Inflammatory macrophage (primary cell): ENCODE measurements around the gene LTO1.

Experiments used
- DNase-seq, 2 donors: peaks; one replicate each; pipeline ENCODE4 v3.0.0-alpha.2; 2020 to 2022

Gene LTO1

DNA sequence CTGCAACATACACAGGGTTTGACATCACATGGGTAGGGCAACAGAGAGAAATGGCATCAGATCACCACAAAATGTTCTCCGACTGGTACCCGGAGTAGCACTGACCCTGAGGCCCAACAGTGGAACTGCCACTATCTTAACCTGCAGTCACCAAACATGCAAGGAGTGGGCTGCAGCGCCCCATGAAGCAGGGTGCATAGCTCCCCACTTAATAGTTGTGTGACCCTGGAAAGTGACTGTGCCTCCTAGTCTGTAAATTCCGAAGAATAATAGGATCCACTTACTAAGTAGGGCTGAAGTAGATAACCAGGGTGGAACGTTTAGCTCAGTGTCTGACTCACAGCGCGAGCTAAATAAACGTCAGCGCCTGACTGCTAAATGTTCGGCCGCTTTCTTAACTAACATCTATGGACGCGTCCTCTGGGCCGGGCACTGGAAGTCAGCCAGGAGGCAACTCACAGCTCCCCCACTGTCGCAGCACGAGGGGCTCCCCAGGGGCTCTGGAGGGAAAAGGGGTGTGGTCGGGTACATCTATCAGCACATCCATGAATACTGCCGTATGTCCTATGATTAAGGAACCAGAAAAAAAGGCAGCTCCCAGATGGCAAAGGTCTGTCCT lies 777 bp downstream of the LTO1 start:
- DNase-seq: peak in 1 of 2 donors; percentile 22

DNA sequence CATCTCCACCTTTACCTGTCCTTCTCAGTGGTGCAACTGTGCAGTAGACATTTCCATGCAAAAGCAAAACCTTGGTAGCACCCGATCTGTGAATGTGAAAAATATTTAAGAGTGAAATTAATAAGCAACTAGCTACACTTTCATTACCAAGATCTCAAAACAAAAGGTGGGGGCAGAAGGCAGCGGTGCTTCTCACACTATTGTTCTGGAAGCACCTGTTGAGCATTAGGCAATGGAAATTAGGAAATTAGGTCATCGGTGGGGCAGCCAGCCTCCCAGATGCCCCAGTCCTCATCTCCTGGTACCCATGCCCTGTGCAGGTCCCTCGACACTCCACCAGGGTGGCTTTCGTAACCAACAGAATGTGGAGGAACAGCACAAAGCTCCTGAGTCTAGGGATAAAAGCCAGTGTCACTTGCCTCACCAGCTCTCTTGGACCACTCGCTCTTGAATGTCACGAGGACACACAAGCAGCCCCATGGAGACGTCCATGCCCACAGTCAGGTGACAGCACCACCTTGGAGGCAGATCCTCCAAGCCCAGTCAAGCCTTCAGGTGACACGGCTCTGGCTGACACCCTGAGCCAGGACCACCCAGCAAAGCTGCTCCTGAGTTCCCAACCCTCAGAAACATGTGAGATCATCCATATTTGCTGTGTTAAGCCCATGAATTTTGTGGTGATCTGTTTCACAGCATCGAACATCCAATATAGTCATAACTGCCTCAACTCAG lies 3.3 kb downstream of the LTO1 start:
- no peak for DNase-seq

DNA sequence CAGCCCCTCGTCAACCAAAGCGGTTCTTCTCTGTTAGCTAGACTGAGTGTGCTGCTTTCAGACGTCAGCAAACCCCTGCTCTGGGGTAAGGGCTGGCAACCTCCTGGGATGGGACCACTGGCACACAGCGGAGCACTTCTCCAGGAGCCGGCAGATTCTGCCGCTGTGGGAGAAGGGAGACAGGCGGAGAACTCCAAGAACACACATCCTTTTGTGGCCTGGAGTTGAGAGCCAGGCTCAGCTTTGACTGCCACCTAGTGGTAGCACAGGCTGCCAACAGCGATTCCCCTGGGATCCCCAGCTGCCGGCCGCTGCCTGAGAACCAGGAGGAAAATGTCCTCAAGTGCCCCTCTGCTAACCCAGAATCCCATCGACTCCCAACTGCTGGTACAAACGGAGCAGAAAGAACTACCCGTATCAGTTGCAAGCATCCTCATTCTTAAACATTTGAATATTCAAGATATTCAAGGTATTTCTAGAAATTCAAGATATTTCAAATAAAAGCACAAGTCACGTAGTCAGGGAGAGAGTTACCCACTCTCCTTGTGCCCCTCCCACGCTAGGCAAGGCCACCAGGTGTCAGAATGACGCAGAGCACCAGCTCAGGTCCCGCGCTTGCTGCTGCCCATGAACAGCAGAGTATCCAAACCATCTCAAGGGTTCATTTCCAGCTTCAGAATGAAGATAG lies 4.9 kb downstream of the LTO1 start:
- peak; percentile 60 to 72 for DNase-seq

DNA sequence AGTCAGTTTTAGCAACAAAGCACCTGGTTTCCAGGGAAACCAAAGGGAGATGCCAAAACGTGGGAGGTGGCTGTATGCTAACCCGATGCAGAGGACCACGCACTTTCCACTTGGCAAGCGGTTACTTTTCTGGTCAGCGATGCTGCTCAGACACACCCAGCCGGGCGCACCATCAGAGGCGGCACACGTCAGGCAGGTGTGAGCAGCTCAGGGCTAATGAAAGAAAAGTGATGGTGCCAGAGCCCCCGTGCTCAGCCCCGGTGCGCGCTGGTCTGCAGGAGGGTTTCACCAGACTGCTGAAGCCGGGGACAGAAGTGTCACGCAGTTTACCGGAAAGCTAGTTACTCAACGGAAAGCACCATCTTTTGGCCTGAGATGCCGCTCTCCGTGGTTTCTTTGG lies 5.7 kb downstream of the LTO1 start:
- DNase-seq: no peak

GRCh38 chr11:69667619-69668604 lies 7.2 kb downstream of the LTO1 start:
- DNase-seq: no peak

DNA sequence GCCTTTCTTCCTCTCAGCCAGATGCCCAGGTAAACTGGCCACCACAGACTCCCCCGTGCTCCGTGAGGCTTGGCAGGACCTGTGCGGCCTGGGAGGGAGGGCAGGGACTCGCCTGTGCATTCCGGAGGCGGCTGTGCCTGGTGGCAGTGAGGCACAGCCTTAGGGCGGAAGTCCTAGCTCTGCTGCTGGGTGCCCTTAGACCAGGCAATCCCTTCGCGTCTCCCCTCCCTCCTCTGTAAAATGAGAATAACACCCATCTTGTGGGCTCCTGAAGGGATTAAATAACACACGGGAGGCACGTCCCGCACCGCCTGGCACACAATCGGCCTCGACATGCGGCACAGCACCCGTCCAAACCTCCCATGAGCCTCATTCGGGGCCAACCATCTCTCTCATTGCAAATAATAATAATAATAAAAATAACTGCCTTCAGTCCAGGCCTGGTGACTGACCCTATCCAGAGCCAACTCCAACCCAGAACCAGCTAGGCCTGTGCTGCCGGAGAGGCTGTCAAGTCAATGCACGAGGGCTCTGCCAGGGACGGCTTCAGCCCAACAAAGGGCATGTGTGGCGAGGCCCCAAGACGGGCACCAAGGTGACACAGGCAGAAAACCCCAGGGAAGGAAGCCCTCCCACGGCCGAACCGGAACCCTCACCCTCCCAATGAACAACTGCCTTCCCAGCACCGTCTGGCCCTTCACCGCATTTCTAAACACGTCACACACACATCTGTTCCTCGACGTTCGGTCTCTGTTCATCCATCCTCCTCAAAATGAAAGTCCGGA lies 8.2 kb downstream of the LTO1 start:
- no peak for DNase-seq

GRCh38 chr11:69666261-69666660 lies 8.9 kb downstream of the LTO1 start:
- no peak for DNase-seq

GRCh38 chr11:69665669-69666068 lies 9.5 kb downstream of the LTO1 start:
- no peak for DNase-seq

DNA sequence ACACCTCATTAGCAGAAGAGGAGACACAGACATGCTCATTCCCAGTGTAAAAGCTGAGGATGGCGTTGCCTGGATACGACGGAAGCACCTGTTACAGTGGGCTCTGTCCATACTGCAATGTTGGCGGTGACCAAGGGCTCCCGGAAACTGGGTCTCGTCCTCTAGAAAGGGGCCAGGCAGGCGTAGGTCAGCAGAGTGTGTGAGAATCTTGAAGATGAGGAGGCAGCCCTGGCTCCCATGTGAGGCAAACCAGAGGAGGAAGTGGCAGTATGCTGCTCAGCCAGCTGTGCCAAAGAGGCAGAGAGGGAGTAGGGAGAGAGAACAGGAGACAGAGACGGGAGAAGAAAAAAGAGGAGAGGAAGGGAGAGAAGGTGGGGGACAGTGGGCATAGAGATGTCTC lies 10.3 kb downstream of the LTO1 start:
- no peak for DNase-seq

DNA sequence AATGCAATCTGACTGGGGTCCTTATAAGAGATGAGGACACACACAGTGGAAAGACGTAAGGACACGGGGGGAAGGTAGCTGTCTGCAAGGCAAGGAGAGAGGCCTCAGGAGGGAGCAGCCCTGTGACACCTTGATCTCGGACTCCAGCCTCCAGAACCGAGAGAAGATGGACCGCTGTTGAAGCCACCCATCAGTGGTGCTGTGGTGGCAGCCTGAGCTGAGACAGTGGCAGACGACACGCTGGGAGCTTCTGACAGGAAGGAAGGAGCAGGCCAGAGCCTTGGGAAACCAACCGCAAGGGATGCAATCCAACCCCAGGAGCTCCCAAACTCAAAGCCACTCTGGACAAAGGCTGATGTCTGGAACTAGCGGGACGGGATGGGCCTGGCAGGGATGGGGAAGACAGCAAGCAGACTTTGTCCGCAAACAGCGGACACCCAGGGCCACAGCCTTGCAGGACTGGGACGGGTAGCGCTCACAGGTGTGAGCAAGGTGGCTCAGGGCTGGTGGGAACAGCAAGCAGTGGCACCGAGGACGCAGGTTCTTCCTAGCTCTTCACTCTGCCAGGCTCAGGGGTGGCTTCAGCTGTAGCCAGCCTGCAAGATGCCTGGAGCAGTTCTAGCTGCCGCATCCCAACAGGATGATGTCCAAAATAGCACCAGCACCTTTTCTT lies 10.9 kb downstream of the LTO1 start:
- DNase-seq: no peak

- no peak for DNase-seq
Observed at GRCh38 chr11:69663326-69663725, 11.8 kb downstream of the LTO1 start.

GRCh38 chr11:69662806-69663205 lies 12.3 kb downstream of the LTO1 start:
- DNase-seq: no peak

DNA sequence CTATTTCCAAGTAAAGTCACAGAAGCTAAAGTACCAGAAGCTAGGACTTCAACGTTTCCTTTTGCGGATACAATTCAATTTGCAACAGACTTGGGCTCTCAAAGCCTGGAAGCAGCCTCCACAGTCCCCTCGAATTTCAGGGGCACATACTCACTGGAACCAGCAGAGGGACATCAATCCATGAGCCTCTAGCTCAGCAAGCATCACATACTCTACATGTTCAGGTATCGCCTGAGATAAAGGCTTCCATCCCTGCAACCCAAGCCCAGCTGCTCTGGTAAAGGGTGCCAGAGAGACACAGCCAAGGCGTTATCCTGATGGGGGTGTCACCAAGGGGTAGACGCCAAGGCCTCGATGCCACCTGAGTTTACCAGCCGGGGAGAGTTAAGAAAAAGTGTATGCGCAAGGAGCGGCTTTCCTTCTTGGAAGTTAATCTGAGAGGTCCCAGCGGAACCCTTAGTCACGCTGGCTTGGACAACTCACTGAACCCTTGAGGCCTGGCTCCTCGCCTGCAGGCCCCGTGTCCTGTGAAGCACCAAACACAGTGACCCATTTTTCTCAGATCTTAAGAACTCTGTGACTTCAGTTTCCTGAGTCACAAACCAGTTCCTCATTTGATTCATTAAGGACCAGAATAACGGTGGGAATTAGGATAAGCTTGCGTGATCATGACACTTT lies 13.0 kb downstream of the LTO1 start:
- peak in 1 of 2 donors; percentile 24 for DNase-seq

DNA sequence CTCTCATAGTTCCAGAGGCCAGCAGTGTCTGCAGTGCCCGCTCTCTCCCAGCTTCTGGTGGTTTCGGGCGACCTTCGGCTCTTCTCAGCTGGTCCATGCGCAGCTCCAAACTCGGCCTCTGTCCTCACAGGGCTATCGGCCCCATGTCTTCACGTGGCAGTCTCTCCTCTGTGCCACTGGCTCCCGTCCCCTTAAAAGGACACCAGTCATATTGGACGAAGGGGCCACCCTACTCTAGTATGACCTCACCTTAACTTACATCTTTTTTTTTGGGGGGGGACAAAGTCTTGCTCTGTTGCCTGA lies 13.8 kb downstream of the LTO1 start:
- no peak for DNase-seq

DNA sequence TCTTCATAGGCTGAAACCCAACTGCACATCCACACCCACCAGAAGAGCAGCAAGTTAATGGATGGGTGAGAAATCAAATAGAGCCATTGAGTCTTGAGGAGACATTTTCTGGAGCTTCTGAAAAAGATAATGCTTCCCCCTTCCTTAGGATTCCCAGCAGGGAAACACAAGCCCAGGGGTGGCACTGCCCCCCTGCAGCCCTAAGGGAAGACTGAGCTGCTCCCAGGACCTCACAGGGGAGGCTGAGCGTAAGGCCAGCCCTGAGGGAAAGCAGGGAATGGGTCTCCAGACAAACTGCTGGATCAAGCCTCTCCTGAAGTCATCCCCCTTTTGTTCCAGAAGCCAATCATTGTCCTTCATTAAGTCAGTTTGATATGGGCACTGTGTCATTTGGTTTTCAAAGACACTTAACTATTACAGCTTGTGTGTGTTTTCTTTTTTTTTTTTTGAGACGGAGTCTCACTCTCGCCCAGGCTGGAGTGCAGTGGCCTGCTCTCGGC lies 15.1 kb downstream of the LTO1 start:
- no peak for DNase-seq

DNA sequence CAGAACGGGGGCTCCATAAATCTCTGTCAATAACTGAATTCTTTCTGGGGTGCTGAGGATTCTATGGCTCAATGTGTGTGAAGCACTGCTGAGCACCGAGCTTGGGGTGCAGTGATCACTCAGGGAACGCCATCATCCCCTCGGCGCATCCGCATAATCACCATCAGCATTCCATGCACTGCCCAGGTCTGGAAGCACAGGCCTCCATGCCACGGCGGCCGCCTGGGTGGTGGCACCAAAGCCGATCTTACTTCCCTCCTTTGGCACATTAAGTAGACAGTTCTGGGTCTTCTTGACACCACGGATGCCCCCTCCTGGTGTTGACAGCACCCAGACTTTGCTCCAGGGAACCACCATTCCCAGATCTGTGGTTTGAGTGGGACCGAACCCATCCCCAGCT lies 15.6 kb downstream of the LTO1 start:
- no peak for DNase-seq

GRCh38 chr11:69658626-69659450 lies 16.3 kb downstream of the LTO1 start:
- DNase-seq: no peak

- DNase-seq: no peak
Observed at GRCh38 chr11:69657911-69658625, 17.1 kb downstream of the LTO1 start.

DNA sequence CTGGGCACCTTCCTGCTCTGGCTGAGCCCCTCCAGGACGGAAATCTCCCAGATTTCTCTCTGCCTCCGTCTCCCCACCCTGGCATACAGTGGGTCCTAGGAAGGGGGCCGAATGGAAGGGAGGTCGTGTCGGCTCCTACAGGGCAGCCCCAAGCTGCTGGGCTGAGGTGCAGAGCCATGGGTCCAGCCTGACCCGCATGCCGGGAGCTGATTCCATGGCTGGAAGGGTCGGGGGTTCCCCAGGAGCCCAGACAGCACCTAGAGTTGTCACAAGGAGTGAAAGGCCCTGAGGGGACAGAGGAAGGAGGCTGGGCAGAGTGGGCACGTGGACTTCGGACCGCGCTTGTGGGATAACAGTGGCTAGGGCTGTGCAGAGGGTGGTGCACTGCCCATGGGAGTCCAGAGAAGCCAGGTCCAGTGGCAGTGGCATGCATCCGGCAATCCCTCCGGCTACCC lies 17.7 kb downstream of the LTO1 start:
- DNase-seq: no peak
